ENCODE measurements around the gene IFNGR1.

DNA sequence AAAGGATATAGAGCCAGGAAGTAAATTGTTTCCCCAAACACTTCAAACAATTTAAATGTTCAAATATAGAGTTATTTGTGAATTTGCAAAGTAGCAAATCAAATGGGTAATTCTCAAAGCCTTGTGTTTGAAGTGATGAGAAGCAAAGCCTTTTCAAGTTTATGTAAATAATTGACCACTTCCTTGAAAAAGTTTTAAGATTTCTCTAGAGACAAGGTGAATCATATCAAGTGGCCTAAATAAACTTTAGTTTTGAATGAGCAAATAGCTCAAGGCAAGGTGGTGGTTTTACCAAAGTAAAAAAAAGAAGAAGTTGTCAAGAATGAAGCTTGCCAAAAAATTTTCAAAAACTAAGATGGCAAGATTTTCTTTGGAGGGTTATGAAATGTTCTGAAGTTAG lies 42.6 kb upstream of the IFNGR1 start:
- TF ChIP-seq, protein P1, sequence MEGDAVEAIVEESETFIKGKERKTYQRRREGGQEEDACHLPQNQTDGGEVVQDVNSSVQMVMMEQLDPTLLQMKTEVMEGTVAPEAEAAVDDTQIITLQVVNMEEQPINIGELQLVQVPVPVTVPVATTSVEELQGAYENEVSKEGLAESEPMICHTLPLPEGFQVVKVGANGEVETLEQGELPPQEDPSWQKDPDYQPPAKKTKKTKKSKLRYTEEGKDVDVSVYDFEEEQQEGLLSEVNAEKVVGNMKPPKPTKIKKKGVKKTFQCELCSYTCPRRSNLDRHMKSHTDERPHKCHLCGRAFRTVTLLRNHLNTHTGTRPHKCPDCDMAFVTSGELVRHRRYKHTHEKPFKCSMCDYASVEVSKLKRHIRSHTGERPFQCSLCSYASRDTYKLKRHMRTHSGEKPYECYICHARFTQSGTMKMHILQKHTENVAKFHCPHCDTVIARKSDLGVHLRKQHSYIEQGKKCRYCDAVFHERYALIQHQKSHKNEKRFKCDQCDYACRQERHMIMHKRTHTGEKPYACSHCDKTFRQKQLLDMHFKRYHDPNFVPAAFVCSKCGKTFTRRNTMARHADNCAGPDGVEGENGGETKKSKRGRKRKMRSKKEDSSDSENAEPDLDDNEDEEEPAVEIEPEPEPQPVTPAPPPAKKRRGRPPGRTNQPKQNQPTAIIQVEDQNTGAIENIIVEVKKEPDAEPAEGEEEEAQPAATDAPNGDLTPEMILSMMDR (IDR thresholded peaks at IDR 0.05 in 4 of 5, conservative IDR thresholded peaks at IDR 0.05 in 1 of 5), result no peak
- no peak for TF ChIP-seq POLR2A (IDR thresholded peaks at IDR 0.05)

Measured in gastrocnemius medialis (tissue), 4 donors.